ENCODE measurements around the gene SAXO1. TPM values are rescaled to one million over a fixed set of nuclear protein-coding genes. Genes with fewer than 3 reads are reported as not detected.

The SAXO1 gene
- polyA plus RNA-seq, 3 donors, result not detected

- H3K4me3 Mint-ChIP-seq, result no peak overlapping the region
- H3K4me1 Mint-ChIP-seq, result no peaks in the 10 kb centered on the region
- Histone ChIP-seq H3K79me2 (ENCODE audit: insufficient read depth, low read length) (no peaks in the 10 kb centered on the region), H3K9me3 (replicated peaks in 1 of 2; ENCODE audit: control insufficient read depth in 1 of 2, insufficient read depth in 1 of 2, low read length in 2 of 2) (no peaks in the 10 kb centered on the region), H2AFZ (ENCODE audit: insufficient read depth, low read depth, low read length, poor library complexity, severe bottlenecking) (no peak overlapping the region), H3K4me3 (replicated peaks in 1 of 3; ENCODE audit: low read depth in 2 of 3, low read length in 3 of 3) (no peak overlapping the region), H3K4me1 (ENCODE audit: control insufficient read depth in 1 of 2, insufficient read depth in 2 of 2, low read length in 2 of 2) (no peaks in the 10 kb centered on the region), H3K36me3 (replicated peaks in 1 of 2; ENCODE audit: control insufficient read depth in 1 of 2, insufficient read depth in 2 of 2, low read length in 2 of 2) (no peaks in the 10 kb centered on the region), H3K9ac (ENCODE audit: insufficient read depth, low read length, poor library complexity, severe bottlenecking) (no peak overlapping the region), H3K27me3 (ENCODE audit: control insufficient read depth in 2 of 2, insufficient read depth in 2 of 2, low read length in 2 of 2) (no peaks in the 10 kb centered on the region), H3K27ac (ENCODE audit: low read depth in 1 of 2, low read length in 2 of 2) (no peak overlapping the region), H4K20me1 (ENCODE audit: insufficient read depth, low read length) (no peaks in the 10 kb centered on the region), H3K4me2 (replicated peaks; ENCODE audit: extremely low read depth, low read length, poor library complexity, severe bottlenecking) (no peak overlapping the region)
- TF ChIP-seq CTCF (IDR thresholded peaks at IDR 0.05), result no peak
- H3K27me3 Mint-ChIP-seq (ENCODE audit: low read depth in 3 of 3), result peaks cover 0 to 1% (median 0%) of the 10 kb centered on the region in 3 donors
- peaks cover 0 to 1% (median 0%) of the 10 kb centered on the region in 7 donors for H3K9me3 Mint-ChIP-seq
- DNase-seq, result no peak
- H3K27ac Mint-ChIP-seq, result no peak overlapping the region
- no peaks in the 10 kb centered on the region for H3K36me3 Mint-ChIP-seq
- intact Hi-C loops (cut with micrococcal nuclease), result no loop called here
- no CpG with 5 or more reads among the region's 2 CpGs for WGBS (ENCODE audit: insufficient coverage)
Observed at GRCh38 chr9:18923167-18923566, 109.8 kb downstream of the SAXO1 start.

GRCh38 chr9:18922161-18922885 is 110.7 kb downstream of the SAXO1 start:
- Histone ChIP-seq H3K9ac (ENCODE audit: insufficient read depth, low read length, poor library complexity, severe bottlenecking) (no peak overlapping the region), H3K36me3 (replicated peaks in 1 of 2; ENCODE audit: control insufficient read depth in 1 of 2, insufficient read depth in 2 of 2, low read length in 2 of 2) (no peaks in the 10 kb centered on the region), H3K4me2 (replicated peaks; ENCODE audit: extremely low read depth, low read length, poor library complexity, severe bottlenecking) (no peak overlapping the region), H2AFZ (ENCODE audit: insufficient read depth, low read depth, low read length, poor library complexity, severe bottlenecking) (no peak overlapping the region), H3K4me1 (ENCODE audit: control insufficient read depth in 1 of 2, insufficient read depth in 2 of 2, low read length in 2 of 2) (no peaks in the 10 kb centered on the region), H3K4me3 (replicated peaks in 1 of 3; ENCODE audit: low read depth in 2 of 3, low read length in 3 of 3) (no peak overlapping the region), H3K9me3 (replicated peaks in 1 of 2; ENCODE audit: control insufficient read depth in 1 of 2, insufficient read depth in 1 of 2, low read length in 2 of 2) (no peaks in the 10 kb centered on the region), H3K27ac (ENCODE audit: low read depth in 1 of 2, low read length in 2 of 2) (no peak overlapping the region), H4K20me1 (ENCODE audit: insufficient read depth, low read length) (no peaks in the 10 kb centered on the region), H3K27me3 (ENCODE audit: control insufficient read depth in 2 of 2, insufficient read depth in 2 of 2, low read length in 2 of 2) (no peaks in the 10 kb centered on the region), H3K79me2 (ENCODE audit: insufficient read depth, low read length) (no peaks in the 10 kb centered on the region)
- Mint-ChIP-seq H3K4me1 (no peaks in the 10 kb centered on the region), H3K9me3 (peaks cover 0 to 1% (median 0%) of the 10 kb centered on the region in 7 donors), H3K27ac (peak overlapping the region in 1 of 7 donors; percentile 39), H3K36me3 (no peaks in the 10 kb centered on the region), H3K27me3 (ENCODE audit: low read depth in 3 of 3) (peaks cover 0 to 1% (median 0%) of the 10 kb centered on the region in 3 donors), H3K4me3 (no peak overlapping the region)
- no peak for DNase-seq
- no peak for TF ChIP-seq CTCF (IDR thresholded peaks at IDR 0.05)
- WGBS (ENCODE audit: insufficient coverage), result 80% methylated on average over 6 of the region's 8 CpGs
- intact Hi-C loops (cut with micrococcal nuclease), result no loop called here
